Aorta (tissue), 5 donors: Measurements from ENCODE around the gene RIPK4. TPM values are rescaled to one million over a fixed set of nuclear protein-coding genes. Genes with fewer than 3 reads are reported as not detected.
"Not testable (repeated sequence)": the region's sequence is repeated elsewhere in the genome, so short reads cannot be mapped to it uniquely, and the experiment has no call there.

Experiments used
- ATAC-seq: fragments of 200-7000 bp; cut with Tn5 transposase; one replicate; pipeline ENCODE4 v1.9.1; 2022; ENCODE audit warnings: moderate library complexity; ENCODE audit not compliant: low FRiP score
- DNase-seq, 2 donors: peaks; one replicate each; pipeline ENCODE4 v3.0.0-alpha.2; 2020
- H3K27ac ChIP-seq, 2 donors: one replicate each; pipeline ENCODE4 v1.5.1; 2013; ENCODE audit warnings: low read length in 2 of 2, mild to moderate bottlenecking in 2 of 2, moderate library complexity in 2 of 2, control low read depth in 1 of 2, inconsistent platforms in 1 of 2, low read depth in 1 of 2
- H3K27me3 ChIP-seq, 2 donors: one replicate each; pipeline ENCODE4 v1.6.1; 2013; ENCODE audit warnings: control low read depth in 1 of 2, low read length in 1 of 2, mild to moderate bottlenecking in 1 of 2, moderate library complexity in 1 of 2; ENCODE audit not compliant: insufficient read depth in 2 of 2, control insufficient read depth in 1 of 2
- H3K36me3 ChIP-seq, 2 donors: one replicate each; pipeline ENCODE4 v1.6.1; 2013; ENCODE audit warnings: control low read depth in 1 of 2, low read length in 1 of 2, mild to moderate bottlenecking in 1 of 2; ENCODE audit not compliant: insufficient read depth in 2 of 2, control insufficient read depth in 1 of 2
- H3K4me1 ChIP-seq, 2 donors: one replicate each; pipeline ENCODE4 v1.6.1; 2013; ENCODE audit warnings: low read length in 2 of 2, control low read depth in 1 of 2, mild to moderate bottlenecking in 1 of 2, moderate library complexity in 1 of 2; ENCODE audit not compliant: insufficient read depth in 2 of 2, control insufficient read depth in 1 of 2
- H3K4me3 ChIP-seq, 2 donors: one replicate each; pipeline ENCODE4 v1.5.1; 2013; ENCODE audit warnings: low read length in 2 of 2, control low read depth in 1 of 2, mild to moderate bottlenecking in 1 of 2
- H3K9me3 ChIP-seq: one replicate; pipeline ENCODE4 v1.6.1; 2013; ENCODE audit warnings: mild to moderate bottlenecking, low read length; ENCODE audit not compliant: control insufficient read depth
- WGBS, 2 donors: extraction: QIAGEN DNeasy Blood & Tissue Kit; methylation state at CpG; one replicate each; pipeline ENCODE4 v1.1.7; 2013; 5-methylcytosine and 5-hydroxymethylcytosine counted together
- intact Hi-C, 2 donors: fragments of 100-400 bp; cut with DNase I; formaldehyde crosslinking; loops; one replicate each; pipeline versions ENCODE4 v1.14.2 to v1.15.0; 2022
- polyA plus RNA-seq, 2 donors: library from polyadenylated mRNA; stranded (reverse); fragments of 200-250 nt; gene quantifications; one replicate each; pipeline ENCODE4 v1.2.3, GENCODE V29; 2013
- total RNA-seq, 2 donors: library from RNA; stranded (reverse); fragmentation: NEBNext Ultra II Directional; extraction: Animal tissue kit (Norgen Biotek cat#: 25700); gene quantifications; one replicate each; pipeline ENCODE4 v1.2.1, GENCODE V29; 2021
- donor health status: healthy with polysubstance abuse.
- donor health status: Bipolar disorder and iron deficiency.
- donor health status: DM: no; HTN: no; CAD: no.
- donor health status: DM: no; HTN: no; CAD: no.
- donor health status: DM: yes; HTN: yes; CAD: no.

The RIPK4 gene
- total and polyA plus RNA-seq, 4 donors = 3.0 to 8.9 (median 5.5) TPM

DNA sequence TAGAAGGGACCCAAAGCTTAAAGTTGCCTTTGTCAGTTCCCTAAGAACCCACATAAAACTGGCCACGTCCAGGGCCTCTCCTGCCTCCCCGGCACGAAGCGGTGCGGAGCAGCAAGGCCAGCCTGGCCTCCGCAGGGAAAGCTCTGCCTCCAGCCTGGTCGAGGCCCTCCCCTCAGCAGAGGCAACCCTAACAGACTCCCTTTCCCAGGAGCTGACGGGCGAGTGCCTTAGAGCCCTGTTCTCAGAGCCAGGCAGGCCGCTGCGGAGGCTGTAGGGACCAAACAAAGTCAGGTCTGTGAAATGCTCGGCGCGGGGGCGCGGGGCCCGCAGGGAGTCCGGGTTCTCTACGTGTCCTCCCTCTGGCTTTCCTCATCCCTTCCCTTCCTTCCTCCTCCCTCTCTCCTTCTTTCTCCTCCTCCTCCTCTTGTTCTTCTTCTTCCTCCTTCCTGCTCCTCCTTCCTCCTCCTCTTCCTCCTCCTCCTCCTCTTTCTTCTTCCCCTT, 40.7 kb downstream of the RIPK4 start:
- no peaks in the 10 kb centered on the region for H3K4me1 ChIP-seq
- no peaks in the 10 kb centered on the region for H3K9me3 ChIP-seq
- H3K27ac ChIP-seq = no peak overlapping the region
- DNase-seq = peak in 1 of 2 donors; percentile 57
- intact Hi-C loops = loop anchor here (2.0 to 5.0 kb wide), 6 partner anchors 39 to 114 kb away; partner anchors contain the start of gene RIPK4 (in 1 of the 2)
- H3K36me3 ChIP-seq = no peaks in the 10 kb centered on the region
- WGBS, 2 donors = 92 to 95% methylated on average over 19 of the region's 19 CpGs
- ATAC-seq = no peak
- H3K4me3 ChIP-seq = no peak overlapping the region
- no peaks in the 10 kb centered on the region for H3K27me3 ChIP-seq

DNA sequence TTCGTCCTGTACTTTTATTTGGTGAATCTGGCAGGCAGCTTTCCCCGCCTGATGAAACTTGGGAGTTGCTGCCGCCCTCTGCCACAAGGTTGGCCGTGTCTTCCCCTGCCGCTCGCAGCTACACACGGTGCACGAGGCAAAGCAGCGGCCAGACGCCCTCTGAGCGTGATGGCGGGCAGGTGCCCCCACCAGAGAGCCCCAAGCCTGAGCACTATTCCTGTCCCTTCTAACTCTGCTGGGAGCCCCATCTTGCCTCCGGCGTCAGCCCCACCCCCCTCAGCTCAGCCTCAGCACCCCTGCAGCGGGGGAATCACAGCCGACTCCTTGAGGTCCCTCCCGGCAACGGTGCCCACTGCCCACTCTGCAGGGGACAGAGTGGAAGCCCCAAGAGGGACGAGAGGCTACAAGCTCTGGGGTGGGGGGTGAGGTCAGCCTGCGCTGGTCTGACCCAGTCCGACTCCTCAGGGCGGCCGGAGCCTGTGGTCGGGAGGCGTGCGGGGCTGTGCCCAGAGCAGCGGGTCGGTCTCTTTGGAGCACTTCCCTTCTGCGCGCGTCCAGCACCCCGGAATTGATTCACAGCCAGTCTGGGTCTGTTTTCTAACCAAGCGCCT, 41.3 kb downstream of the RIPK4 start:
- intact Hi-C loops = loop anchor here (2.0 to 5.0 kb wide), 6 partner anchors 38 to 113 kb away; partner anchors contain the start of gene RIPK4 (in 1 of the 2)
- H3K9me3 ChIP-seq = no peaks in the 10 kb centered on the region
- H3K36me3 ChIP-seq = no peaks in the 10 kb centered on the region
- H3K27ac ChIP-seq = no peak overlapping the region
- DNase-seq (peak in 1 of 2 donors; percentile 49), ATAC-seq (no peak)
- H3K4me3 ChIP-seq = no peak overlapping the region
- WGBS, 2 donors = 80 to 88% methylated on average over 26 to 33 of the region's 33 CpGs
- no peaks in the 10 kb centered on the region for H3K27me3 ChIP-seq
- no peaks in the 10 kb centered on the region for H3K4me1 ChIP-seq

DNA sequence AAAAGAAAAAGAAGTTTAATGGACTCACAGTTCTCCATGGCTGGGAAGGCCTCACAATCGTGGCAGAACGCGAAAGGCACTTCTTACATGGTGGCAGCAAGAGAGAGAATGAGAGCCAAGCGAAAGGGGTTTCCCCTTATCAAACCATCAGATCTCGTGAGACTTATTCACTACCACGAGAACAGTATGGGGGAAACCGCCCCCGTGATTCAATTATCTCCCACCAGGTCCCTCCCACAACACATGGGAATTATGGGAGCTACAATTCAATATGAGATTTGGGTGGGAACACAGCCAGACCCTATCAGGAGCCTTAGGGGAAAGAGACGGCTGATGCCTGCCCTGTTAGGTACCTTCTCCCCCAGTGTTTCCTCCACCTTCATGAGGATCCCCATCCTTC, 43.0 kb downstream of the RIPK4 start:
- intact Hi-C loops, DNase-seq, H3K9me3 ChIP-seq, H3K36me3 ChIP-seq, H3K4me3 ChIP-seq, H3K27ac ChIP-seq, H3K27me3 ChIP-seq, H3K4me1 ChIP-seq, ATAC-seq: not testable (repeated sequence)
- 93 to 96% methylated on average over 9 of the region's 9 CpGs for WGBS, 2 donors

DNA sequence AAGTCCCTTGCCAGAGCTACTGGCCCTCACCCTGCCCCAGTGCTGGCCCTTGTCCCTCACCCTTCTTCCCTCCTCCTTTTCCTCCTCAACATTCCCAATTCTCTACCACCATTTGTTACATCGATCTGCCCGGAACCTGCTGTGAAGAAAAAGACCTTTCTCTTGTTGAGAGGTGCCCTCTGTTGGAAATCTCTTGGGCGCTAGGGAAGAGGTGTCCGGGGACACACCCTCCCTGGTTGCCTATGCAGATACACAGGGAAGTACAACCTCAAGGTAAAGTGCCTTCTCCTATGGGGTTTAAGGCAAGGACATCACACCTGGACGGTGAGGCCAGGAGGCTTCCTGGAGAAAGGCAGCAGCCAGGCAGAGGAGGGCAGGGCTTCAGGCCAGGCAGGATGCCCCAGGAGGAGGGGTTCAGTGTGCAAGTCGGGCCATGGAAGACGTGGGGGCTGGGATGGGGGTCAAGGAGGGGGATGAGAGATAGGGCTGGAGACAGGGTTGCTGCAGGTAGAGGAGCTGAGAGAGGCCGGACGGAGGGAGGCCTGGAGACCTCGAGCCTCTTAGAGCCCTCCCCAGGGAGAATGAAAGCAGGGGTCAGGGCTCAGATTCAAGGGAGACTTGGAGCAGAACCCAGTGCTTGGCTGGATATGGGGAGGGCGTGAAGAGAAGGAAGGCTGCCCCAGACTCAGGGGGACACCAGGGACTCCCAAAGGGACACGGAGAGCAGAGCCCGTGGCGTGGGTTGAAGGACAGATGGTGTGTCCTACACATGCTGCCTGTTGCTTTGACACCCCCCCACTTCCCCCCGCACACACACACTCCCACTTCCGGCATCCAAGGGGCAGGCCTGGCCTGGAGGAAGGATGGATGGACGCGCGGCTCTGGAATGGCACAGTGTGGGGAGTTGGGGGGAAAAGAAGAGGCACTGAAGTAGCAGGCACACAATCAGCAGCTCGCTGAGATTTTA, 44.5 kb downstream of the RIPK4 start:
- 83 to 88% methylated on average over 19 to 20 of the region's 20 CpGs for WGBS, 2 donors
- H3K27ac ChIP-seq = no peak overlapping the region
- DNase-seq = no peak
- ATAC-seq = no peak
- H3K9me3 ChIP-seq = no peaks in the 10 kb centered on the region
- H3K27me3 ChIP-seq = no peaks in the 10 kb centered on the region
- H3K4me1 ChIP-seq = no peaks in the 10 kb centered on the region
- H3K4me3 ChIP-seq = no peak overlapping the region
- no peaks in the 10 kb centered on the region for H3K36me3 ChIP-seq
- intact Hi-C loops = no loop called here

DNA sequence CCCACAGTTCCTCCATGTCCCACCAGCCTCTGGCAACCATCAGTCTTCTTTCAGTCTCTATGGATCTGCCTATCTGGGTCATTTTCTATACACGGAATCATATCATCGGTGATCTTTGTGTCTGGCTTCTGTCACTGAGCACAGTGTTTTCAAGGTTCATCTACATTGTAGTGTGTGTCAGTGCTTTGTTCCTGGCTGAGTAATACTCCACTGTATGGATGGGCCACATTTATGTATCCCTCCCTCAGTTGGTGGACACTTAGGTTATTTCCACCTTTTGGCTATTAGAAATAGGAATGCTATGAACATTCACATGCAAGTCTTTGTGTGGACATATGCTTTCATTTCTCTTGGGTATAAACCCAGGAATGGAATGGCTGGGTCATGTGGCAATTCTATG, 46.6 kb downstream of the RIPK4 start:
- H3K4me1 ChIP-seq = no peaks in the 10 kb centered on the region
- H3K36me3 ChIP-seq = no peaks in the 10 kb centered on the region
- ATAC-seq (no peak), DNase-seq (peak in 1 of 2 donors; percentile 2)
- no peaks in the 10 kb centered on the region for H3K27me3 ChIP-seq
- H3K27ac ChIP-seq = no peak overlapping the region
- H3K9me3 ChIP-seq = no peaks in the 10 kb centered on the region
- intact Hi-C loops = no loop called here
- no peak overlapping the region for H3K4me3 ChIP-seq
- 96% methylated on average over 2 of the region's 2 CpGs for WGBS, 2 donors

DNA sequence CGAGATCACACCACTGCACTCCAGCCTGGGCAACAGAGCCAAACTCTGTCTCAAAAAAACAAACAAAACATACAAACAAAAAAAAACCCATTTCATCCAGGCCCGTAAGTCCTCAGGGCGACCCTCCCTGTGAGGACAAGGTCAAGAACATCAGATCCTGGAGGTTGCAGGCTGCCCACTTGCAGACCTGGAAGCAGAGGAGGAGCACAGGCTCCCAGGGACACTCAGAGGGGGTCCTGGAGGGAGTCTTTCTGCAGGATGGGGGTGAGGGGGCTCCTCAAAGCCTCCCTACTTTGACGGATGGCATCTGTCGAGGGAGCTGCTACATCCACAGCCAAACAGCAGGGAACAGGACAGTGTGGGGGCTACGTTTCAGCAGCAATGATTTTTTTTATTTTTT, 47.2 kb downstream of the RIPK4 start:
- Histone ChIP-seq H3K4me3 (no peak overlapping the region), H3K4me1 (no peaks in the 10 kb centered on the region), H3K36me3 (no peaks in the 10 kb centered on the region), H3K27me3 (no peaks in the 10 kb centered on the region), H3K9me3 (no peaks in the 10 kb centered on the region), H3K27ac (no peak overlapping the region)
- DNase-seq = peak in 1 of 2 donors; percentile 32
- 95 to 97% methylated on average over 6 of the region's 6 CpGs for WGBS, 2 donors
- ATAC-seq = no peak
- intact Hi-C loops = no loop called here

DNA sequence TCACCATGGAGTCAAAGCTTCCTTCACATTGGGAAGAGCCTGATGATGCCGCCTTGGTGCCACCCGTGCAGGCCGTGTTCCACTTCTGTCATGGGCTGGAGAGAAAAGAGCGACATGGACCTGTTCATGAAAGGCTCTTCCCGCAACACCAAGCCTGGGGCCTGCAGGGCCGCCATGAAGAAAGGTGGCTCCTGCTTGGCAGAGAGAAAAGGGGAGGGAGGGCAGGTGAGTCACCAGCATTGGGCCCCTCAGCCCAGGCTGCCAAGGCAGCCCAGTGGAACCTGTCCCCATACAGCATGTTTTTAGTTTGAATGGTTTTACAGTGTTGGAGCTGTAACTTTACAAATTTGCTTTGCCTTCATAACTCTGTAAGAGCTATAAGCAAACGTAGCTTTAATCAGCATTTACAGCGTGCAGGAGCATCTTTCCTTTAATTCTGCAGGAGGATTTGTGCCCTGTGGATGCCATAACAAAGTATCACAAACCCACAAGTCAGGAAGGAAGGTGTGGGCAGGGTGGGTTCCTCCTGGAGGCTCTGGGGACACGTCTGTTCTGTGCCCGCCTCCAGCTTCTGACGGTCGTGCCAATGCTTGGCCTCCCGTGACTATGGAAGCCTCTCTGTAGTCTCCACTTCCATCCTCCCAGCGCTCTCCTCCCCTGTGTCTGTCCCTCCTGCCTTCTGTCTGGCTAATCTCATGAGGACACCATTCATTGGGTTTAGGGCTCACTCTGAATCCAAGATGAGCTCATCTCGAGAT, 49.1 kb downstream of the RIPK4 start:
- Histone ChIP-seq H3K4me3 (no peak overlapping the region), H3K27me3 (no peaks in the 10 kb centered on the region), H3K9me3 (no peaks in the 10 kb centered on the region), H3K4me1 (no peaks in the 10 kb centered on the region), H3K36me3 (no peaks in the 10 kb centered on the region), H3K27ac (no peak overlapping the region)
- ATAC-seq = no peak
- WGBS, 2 donors = 94 to 98% methylated on average over 15 of the region's 15 CpGs
- intact Hi-C loops = no loop called here
- peak in 1 of 2 donors; percentile 35 for DNase-seq

DNA sequence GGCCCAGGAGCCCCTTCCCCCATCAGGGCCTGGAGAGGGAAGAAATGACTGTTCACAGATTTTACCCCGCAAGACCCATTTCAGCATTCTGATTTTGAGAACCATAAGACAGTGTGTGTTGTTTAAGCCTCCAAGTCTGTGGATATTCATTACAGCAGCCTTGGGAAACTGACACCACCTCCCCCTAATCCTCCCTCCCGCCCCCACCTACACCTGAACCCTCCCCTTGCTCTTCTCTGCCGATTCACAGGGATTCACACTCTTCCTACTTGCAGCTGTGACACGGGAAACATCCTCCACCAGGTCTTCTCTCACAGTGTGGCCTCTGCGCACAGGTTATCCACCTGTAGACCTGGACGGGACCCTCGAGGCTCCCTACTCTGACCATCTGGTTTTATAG, 50.1 kb downstream of the RIPK4 start:
- ATAC-seq = no peak
- H3K27ac ChIP-seq = no peak overlapping the region
- no peaks in the 10 kb centered on the region for H3K4me1 ChIP-seq
- intact Hi-C loops = no loop called here
- no peaks in the 10 kb centered on the region for H3K36me3 ChIP-seq
- H3K27me3 ChIP-seq = no peaks in the 10 kb centered on the region
- H3K9me3 ChIP-seq = no peaks in the 10 kb centered on the region
- H3K4me3 ChIP-seq = no peak overlapping the region
- 90% methylated on average over 7 of the region's 7 CpGs for WGBS, 2 donors
- no peak for DNase-seq
